HG03460 (cell line): Measurements from ENCODE around the gene SETBP1.
A peak's percentile ranks its signal among the peaks of the same experiment; 100 is the strongest.

Source experiments
- ATAC-seq: cut with Tn5 transposase; IDR thresholded peaks from one replicate; pipeline ENCODE4 v1.9.1; 2021; ENCODE audit not compliant: unreplicated experiment

Gene SETBP1

DNA sequence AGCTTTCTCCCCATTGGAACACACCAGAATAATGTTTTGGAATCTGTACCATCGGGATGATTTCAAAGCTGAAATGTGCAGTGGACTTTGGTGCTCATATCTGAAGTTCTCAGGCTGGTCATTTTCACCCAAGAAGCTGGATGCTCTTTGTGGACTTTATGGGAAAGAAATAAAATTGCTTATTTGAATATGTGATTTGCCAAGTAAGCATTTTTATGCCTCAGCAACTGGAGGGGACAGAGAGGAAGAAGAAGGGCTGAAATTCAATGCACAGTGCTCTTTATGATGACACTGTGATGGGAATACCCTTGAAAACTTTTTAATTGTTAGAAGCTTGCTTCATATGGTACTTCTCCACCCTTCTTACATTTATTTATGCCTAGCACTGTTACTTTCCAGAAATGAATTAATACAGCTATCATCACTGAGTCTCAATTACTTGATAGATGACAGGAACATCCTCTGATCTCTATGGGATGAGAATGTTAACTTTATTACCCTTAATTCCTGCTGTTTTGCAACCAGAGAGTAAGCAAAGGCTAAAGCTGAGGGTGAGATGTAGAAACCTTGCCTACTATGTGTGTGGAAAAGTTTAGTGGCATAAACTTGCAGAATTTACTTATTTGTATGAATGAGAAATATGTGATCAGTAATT lies 23.6 kb downstream of the SETBP1 start:
- ATAC-seq, result no peak

DNA sequence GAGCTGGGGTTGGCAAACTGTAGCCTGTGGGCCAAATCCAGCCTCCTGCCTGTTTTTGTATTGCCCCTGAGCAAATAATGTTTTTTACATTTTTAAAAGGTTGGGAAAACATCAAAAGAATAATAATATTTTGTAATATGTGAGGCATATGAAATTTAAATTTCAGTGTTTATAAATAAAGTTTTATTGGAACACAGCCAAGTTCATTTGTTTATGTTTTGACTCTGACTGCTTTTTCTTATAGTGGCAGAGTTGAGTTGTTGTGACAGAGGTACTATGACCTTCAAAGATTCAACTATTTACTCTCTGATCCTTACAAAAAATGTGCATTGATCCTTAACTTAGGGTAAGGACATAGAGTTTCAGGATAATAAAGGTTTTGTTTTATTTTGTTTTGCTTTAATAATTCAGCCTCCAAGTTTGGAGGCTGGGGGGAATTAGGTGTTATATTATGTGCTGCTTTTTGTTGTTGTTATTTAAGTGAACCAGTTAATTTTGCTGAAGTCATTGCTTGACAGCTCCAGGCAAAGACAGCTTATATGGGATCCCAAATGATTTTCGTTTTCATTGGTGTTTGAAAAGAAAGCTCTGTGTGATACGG lies 24.5 kb downstream of the SETBP1 start:
- ATAC-seq, result no peak

DNA sequence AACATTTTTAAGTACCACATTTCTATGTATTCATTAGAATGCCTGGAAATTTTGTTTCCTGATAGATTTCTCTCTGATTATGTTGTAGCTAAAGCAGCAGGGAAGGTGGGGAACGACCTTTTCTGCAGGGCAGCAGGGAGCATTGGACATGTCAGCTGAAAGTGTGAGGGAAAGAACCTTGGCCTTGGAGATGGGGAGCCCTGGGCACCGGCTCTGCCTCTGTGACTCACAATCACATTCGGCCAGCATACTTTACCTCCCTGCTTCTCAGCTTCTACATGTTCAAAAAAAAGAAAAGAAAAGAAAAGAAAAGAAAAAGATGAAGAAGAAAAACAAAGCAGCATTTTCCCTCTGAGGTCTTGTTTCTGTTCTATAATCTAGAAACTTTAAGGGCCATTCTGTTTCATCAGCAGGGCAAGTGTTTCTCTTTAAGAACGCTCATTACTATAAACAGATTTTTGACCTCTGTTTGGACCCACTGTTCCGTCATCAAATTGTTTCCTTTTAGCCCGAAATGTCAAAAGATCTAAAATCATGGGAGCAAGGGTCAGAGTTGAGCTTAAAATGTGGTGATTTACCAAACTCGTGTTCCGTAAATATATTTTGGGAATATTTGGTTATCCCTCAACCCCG lies 27.9 kb downstream of the SETBP1 start:
- no peak for ATAC-seq

DNA sequence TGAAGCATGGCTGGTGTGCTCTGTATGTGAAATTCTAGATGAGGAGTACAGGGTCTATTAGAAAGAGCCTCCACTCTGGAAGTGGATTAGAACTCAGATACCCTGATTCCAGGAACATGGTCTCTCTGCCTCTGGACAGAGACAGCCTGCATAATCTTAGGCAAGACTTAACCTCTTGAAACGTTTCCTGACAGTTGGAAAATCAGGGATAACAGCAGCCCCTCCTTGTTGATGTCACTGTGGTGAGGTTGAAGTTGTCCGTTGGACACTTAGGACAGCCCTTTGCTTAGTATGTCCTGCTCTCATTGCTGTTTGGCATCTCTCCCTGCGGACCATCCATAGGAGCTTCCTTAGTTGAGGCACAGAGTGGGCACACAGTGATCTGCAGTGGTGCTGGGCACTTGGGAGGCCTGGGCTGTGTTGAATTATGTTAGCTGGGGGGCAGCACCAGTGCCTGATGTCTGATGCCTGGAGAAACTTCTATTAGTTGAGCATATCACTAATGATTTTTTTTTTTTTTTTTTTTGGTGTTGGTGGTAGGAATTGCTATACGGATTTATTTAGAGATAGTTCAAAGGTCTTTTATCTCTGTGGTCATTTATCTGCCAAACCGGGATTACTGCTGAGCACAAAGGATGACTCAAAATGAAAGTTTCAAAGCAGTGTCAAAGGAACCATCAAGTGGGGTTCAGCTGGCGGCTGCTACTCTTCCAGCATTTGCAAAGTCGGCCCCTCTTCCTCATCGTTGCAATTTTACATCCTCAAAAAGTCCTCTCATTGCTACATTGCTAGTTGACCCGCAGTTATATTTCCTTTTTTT lies 28.8 kb downstream of the SETBP1 start:
- ATAC-seq, result peak; percentile 95

DNA sequence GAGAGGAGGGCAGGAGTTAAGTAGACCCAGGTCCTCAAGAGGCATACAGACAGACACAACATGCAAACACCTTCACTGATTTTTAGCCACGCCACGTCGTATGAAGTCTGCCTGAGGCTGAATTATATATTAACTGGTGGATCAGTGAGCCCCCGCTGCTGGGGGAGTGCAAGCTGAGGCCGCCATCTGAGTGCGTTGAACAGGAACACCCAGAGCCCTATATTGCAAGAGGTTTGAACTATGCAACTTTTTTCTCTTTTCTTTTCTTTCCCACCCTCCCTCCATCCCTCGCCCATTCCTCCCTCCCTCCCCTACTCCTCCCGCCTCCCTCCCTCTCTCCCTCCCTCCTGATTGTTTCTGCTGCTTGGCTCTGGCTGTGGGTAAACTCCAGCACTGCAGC lies 30.2 kb downstream of the SETBP1 start:
- no peak for ATAC-seq

DNA sequence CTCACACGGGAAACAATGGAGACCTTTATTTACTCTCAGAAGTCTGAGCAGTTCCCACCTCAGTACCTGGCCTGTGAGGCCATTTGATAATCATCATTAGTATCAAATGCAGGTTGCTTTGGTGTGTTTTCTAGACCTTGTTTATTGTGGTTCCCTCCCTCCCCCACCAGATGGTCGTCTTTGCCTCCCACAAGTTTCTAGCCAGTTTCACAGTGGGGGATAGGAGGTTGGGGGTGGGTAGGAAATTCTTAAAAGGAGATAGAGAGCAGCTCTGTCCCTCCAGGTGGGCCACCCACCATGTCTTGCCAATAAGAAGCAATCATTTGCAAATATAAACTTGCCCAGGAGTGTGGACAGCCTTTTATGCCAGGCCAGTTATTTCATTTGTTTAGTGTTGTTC lies 31.3 kb downstream of the SETBP1 start:
- ATAC-seq, result no peak

DNA sequence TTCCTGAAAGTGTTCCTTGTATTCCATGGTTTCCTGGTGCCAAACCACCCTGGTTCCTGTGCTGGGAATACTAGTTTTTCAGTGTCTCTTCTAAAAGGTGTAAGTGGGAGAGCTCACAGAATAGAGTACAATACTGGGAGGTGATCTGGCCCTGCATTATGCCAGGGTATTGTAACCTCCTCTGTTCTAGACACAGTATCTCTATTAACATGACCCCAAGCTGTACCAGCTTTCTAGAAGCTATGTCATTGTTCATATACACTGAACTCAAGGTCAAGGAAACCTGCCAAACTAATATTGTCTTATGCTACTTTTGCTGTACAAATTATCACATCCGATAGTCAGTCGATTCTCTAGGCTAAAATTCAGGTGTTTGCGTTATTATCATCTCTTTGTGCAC lies 32.7 kb downstream of the SETBP1 start:
- ATAC-seq, result no peak

DNA sequence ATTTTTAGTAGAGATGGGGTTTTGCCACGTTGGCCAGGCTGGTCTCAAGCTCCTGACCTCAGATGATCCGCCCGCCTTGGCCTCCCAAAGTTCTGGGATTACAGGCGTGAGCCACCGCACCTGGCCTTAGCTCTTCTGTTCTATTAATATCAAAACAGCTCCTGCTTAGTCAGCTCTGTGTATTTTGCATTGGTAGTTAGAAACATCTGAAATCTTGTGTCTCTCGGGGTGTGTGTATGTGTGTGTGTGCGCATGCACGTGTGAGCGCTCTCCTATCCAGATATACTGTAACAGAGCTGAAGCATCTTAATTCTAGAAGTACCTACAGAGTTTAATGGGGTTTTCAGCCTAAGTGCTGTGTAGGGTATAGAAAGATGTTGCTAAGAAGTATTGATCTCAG lies 33.7 kb downstream of the SETBP1 start:
- ATAC-seq, result no peak

DNA sequence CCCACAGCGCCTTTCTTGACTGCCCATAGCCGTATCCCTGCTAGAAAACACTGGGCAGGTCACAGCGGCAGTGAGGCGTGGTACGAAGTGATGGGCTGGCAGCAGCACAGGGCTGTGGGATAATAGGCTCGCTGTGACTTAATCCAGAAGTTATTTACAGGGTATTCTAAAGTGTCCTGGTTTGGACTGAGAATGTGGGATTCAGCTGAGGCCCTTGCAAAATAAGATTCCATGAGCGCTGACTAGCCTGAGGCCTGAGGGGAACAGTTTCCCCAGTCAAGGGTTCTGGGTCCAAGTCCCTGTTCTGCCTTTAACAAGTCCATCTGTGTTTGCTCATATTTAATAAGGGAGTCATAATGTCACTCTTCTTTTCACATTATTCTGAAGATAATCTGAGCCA lies 34.6 kb downstream of the SETBP1 start:
- ATAC-seq, result no peak

DNA sequence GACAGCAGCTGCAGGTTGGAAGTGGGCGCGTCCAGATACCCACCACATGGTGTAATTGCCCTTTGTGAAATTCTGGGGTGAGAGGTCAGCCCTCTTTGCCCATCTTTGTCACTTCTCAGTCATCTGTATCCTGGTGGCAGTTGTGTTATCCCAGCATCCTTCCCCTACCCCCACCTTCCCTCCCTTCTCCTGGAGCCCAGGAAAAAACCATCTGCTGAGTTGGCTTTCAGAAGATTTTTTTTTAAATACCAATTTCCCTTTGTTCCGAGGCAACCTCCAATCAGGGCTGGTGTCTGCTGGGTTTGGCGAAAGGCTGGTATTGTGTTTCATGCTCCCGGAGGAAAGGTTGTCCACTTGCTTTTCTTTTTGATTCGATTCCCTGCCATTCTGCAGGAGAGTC lies 35.2 kb downstream of the SETBP1 start:
- ATAC-seq, result no peak

DNA sequence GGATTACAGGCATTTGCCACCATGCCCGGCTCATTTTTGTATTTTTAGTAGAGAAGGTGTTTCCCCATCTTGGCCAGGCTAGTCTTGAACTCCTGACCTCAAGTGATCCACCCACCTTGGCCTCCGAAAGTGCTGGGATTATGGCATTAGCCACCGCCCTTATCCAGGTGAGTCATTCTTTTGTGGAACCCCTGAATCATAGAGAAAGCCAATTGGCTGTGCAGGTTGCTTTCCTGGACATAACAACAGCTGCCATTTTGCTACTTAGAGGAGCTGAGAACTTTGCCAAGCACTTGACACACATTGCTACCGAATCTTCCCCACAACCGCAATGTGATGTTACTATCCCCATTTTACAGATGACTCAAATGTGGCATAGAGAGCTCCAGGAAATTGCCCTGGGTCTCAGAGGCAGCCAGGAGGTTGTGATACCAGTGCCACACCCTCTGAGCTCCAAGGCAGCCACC lies 36.0 kb downstream of the SETBP1 start:
- no peak for ATAC-seq

DNA sequence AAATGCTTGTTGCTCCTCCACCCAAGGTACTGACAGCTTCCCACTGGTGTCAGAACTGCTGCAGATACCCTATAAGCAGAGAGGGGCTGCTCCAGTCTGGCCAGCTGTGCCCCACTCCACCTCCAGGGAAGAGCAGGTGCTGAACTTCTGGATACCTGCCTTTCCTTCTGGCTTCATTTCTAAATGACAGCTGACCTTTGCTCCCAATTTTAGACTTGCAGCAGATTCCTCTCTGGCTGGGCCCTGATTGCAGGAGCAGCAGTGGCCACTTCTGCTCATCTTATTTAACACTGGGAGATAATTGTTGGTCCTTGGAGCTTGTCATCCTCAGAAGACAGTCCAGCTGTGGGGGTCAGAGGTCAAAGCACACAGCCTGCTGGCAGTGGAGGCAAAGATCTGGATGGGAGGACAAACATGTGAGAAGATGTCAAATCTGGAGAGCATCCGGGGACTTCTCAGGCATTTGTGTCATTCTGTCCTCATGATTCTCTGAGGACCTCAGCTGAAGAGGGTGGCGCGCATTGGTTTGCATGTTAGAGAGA lies 38.9 kb downstream of the SETBP1 start:
- ATAC-seq, result no peak

DNA sequence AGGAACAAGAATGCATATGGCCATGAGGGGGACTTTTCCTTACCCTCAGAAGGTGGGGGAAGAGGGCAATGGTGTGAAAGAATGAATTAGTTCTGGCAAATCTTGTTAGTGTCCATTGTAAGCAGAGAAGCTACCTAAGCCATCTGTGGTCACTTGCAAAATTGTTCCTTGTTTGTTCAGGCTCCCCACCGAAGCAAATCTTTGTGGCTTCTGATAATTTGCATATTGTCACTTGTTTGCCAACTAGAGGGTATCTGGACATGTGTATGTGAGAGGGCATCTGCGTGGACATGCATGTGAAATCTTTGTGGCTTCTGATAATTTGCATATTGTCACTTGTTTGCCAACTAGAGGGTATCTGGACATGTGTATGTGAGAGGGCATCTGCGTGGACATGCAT lies 41.1 kb downstream of the SETBP1 start:
- ATAC-seq, result peak; percentile 38

DNA sequence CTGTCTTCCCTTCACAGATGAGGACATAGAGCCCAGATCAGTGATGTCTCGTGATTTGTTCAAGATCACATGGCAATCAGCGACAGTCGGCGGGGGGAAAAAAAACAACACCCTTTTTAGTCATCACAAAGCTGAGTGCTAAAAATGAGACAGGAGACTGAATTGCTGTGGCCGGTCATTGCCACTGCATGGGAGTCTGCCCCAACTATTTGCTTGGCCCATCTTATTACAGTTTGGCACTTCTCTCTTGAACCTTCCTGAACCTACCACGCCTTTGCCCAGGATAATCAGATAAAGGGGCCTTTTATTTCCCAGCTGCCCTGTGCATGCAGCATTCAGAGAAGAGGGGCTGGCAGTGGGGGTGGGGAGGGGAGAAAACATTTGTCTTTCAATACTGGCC lies 42.7 kb downstream of the SETBP1 start:
- ATAC-seq, result no peak

DNA sequence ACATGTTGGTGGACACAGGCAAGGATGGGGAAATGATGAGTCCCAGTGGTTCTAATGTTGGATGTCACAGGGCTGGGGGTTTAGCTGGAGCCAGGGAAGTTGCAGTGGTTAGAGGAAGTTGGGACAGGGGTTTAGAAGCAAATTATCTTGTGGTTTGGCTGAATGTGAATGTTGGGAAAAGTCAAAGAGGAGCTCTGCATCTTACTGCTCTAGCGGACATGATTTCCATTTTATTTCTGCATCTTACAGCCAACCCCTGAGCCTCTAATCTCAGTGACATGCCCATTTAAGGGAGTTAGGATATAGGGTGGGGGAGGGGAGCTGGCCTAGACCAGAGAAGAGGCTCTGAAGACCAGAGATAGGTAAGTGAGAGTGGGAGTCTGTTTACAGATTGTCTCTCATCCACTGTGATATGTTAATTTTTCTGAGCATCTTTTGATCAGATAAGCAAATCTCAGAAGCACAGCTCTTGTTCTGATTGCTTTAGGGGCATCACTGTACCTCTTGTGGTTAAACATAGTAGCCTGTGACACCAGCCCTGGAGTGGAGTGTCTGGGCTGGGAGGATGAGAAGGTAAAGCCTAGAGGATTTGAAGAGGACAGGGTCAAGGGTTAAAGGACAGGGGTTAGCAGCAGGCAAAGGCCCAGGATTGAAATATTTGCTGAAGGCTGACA lies 43.6 kb downstream of the SETBP1 start:
- ATAC-seq, result no peak

DNA sequence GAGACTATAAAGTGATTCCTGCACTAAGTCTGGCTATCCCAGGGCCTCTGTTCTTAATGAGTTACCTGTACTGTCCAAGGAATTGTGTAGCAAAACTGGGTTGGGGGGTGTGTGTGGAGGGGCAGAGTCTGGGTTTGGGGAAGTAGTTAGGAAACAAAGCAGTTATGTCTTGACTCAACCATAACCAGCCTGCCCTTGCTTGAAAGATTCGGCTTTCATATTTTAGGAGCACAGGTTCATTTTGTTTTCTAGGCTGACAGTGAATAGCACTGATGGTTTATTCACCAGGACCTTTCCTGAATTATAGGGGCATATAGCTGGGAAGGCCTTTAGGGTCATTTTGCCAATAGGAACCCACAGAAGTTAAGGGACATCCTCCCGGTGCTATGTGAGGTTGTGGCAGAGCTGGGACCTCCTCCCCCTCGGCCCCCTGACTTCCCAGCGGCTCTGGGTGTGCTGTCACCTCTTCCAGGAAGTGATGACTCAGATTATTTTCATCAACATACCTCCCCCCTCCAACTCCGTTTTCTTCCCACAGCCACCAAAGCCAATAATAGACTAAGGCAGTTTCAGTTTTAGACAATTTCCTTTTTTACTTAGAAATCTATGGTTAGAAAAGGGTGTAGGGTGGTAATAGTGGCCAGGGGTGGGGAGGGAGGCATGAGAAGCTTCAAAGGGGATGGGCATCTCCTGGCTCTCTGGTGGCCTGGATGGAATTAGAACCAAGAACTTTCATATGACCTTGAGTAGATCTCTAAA lies 44.8 kb downstream of the SETBP1 start:
- ATAC-seq, result peak; percentile 69

DNA sequence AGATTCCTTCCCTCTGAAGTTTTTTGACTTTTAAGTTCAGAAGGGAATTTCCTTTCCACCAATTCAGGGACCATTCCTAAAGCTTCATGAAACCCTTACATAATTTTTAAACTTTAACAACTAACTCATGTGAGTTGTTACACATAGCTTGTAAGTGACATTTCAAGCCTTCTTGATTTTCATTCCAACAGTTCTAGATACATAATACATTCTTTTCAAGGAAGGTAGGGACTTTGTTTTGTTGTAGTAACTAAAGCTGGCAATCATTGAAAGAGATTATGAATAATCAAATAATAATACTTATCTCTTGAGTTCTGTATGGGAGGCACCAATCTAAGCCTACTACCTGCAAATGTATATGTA lies 45.4 kb downstream of the SETBP1 start:
- no peak for ATAC-seq

DNA sequence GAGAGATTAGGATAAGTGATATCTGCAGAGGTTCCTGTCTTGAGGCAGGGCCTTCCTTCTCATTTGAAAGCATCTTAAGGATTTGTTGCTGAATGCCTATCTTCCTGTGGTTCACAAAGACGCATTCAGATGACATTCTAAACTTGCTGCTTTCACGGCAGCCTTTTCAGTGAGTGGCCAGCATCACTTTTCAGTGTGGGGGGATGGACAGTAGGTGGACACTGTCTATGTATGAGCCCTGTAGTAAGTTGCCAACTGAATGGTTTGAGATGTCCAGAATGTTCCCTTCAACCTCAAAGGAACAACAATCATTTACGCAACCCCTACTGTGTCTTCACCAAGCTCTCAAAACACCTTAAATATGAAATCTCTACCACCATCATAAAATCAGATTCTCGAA lies 46.6 kb downstream of the SETBP1 start:
- ATAC-seq, result no peak

DNA sequence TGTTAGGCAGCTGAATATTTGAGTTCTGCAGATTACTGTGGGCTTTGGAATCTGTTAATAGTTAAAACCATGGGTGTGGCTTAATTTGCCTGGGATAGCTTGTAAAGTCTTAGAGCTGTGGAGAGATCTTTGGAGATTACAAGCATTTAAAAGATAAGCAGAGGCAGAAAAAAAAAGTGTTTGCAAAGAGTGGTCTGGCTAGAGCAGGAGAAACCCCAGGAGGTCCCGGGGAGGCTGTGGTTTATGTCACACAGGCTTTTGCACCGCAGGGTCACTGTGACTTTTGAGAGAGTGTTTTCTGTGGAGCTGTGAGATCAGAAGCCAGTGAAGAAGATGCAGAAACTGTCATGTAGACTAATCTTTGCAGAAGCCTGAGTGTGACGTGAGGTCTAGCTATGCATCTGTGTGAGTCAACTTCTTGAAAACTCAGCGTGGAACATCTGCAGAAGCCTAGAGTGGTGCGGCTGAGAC lies 49.0 kb downstream of the SETBP1 start:
- no peak for ATAC-seq
